GM21723 (cell line): ENCODE results near the gene CPT1B.
A peak's percentile ranks its signal among the peaks of the same experiment; 100 is the strongest.

Experiments
- ATAC-seq: cut with Tn5 transposase; IDR thresholded peaks from one replicate; pipeline ENCODE4 v1.9.1; 2021; ENCODE audit warnings: mild to moderate bottlenecking, moderate library complexity; ENCODE audit not compliant: unreplicated experiment

Gene CPT1B

GRCh38 chr22:50586416-50586815, 8.2 kb upstream of the CPT1B start:
- ATAC-seq = no peak

GRCh38 chr22:50585781-50586180, 7.6 kb upstream of the CPT1B start:
- ATAC-seq = no peak

- no peak for ATAC-seq
Measured at GRCh38 chr22:50585238-50585637, 7.0 kb upstream of the CPT1B start.

- no peak for ATAC-seq
Measured at GRCh38 chr22:50584106-50585096, 6.2 kb upstream of the CPT1B start.

GRCh38 chr22:50583294-50583861, 5.2 kb upstream of the CPT1B start:
- peak; percentile 27 for ATAC-seq

- peak; percentile 84 for ATAC-seq
Measured at GRCh38 chr22:50582493-50583293, 4.5 kb upstream of the CPT1B start, which contains the start of gene CHKB. Gene CHKB, minus strand, starts transcription at chr22:50582849. Its CDS starts 68 bp downstream, at chr22:50582781.

GRCh38 chr22:50581950-50582492, 3.8 kb upstream of the CPT1B start:
- peak; percentile 27 for ATAC-seq

GRCh38 chr22:50581031-50581949, 3.1 kb upstream of the CPT1B start:
- ATAC-seq = no peak

- ATAC-seq = no peak
Measured at GRCh38 chr22:50579752-50580151, 1.5 kb upstream of the CPT1B start.

GRCh38 chr22:50578776-50579310, 616 bp upstream of the CPT1B start:
- ATAC-seq = no peak

- no peak for ATAC-seq
Measured at GRCh38 chr22:50577697-50577986, 585 bp downstream of the CPT1B start.

- ATAC-seq = no peak
Measured at GRCh38 chr22:50576806-50577696, 1.2 kb downstream of the CPT1B start.

- ATAC-seq = no peak
Measured at GRCh38 chr22:50576070-50576469, 2.2 kb downstream of the CPT1B start.

- ATAC-seq = no peak
Measured at GRCh38 chr22:50575426-50575941, 2.7 kb downstream of the CPT1B start.

GRCh38 chr22:50574383-50574755, 3.9 kb downstream of the CPT1B start:
- ATAC-seq = no peak

- no peak for ATAC-seq
Measured at GRCh38 chr22:50573491-50574382, 4.5 kb downstream of the CPT1B start.

GRCh38 chr22:50572965-50573364, 5.3 kb downstream of the CPT1B start:
- ATAC-seq = no peak
